Gastroesophageal sphincter (tissue), 4 donors: ENCODE results near the gene ATRAID. TPM values are rescaled to one million over a fixed set of nuclear protein-coding genes. Genes with fewer than 3 reads are reported as not detected.

Experiments
- ATAC-seq: fragments of 150-250 bp; one replicate; pipeline ENCODE4 v1.9.1; 2016; ENCODE audit warnings: mild to moderate bottlenecking, moderate library complexity
- H3K27ac ChIP-seq, 4 donors: fragments of 200-600 bp; sonication (generic) in 3 of 4; 1 replicate in 3 of 4; 2 replicates in 1 of 4; pipeline ENCODE4 v1.5.1; 2016 to 2019
- H3K27me3 ChIP-seq: fragments of 200-600 bp; sonication (generic); one replicate; pipeline ENCODE4 v1.5.1; 2019
- H3K36me3 ChIP-seq, 2 donors: fragments of 200-600 bp; sonication (generic); one replicate each; pipeline ENCODE4 v1.5.1; 2019; ENCODE audit warnings: control low read depth in 1 of 2
- H3K4me1 ChIP-seq, 3 donors: fragments of 200-600 bp; sonication (generic); 1 replicate in 2 of 3; 2 replicates in 1 of 3; pipeline ENCODE4 v1.5.1; 2016 to 2019; ENCODE audit warnings: control low read depth in 2 of 3
- H3K4me3 ChIP-seq, 2 donors: fragments of 200-600 bp; sonication (generic); one replicate each; pipeline ENCODE4 v1.5.1; 2019; ENCODE audit warnings: mild to moderate bottlenecking in 1 of 2, moderate library complexity in 1 of 2
- H3K9me3 ChIP-seq, 3 donors: fragments of 200-600 bp; sonication (generic); one replicate each; pipeline ENCODE4 v1.5.1; 2017 to 2019; ENCODE audit warnings: control low read depth in 2 of 3
- EP300 ChIP-seq: sonication (generic); formaldehyde crosslinking; IDR thresholded peaks from one replicate; pipeline ENCODE4 v1.6.1; 2017; ENCODE audit warnings: antibody characterized with exemption, mild to moderate bottlenecking
- POLR2A ChIP-seq, 2 donors: fragments of 450-650 bp; IDR thresholded peaks; one replicate each; pipeline ENCODE4 v1.6.1; 2017; ENCODE audit warnings: antibody characterized with exemption in 2 of 2, mild to moderate bottlenecking in 2 of 2, moderate library complexity in 1 of 2
- POLR2AphosphoS5 ChIP-seq: sonication (generic); formaldehyde crosslinking; IDR thresholded peaks from one replicate; pipeline ENCODE4 v1.6.1; 2017; ENCODE audit warnings: antibody characterized with exemption
- WGBS, 2 donors: methylation state at CpG; one replicate each; pipeline ENCODE4 v1.1.5; 2018; ENCODE audit warnings: low coverage in 1 of 2; 5-methylcytosine and 5-hydroxymethylcytosine counted together
- total RNA-seq, 4 donors: library from RNA; depleted of rRNA; stranded (reverse); fragments of >200 nt; gene quantifications; one replicate each; pipeline ENCODE4 v1.1.0, GENCODE V29; 2016
- TF ChIP-seq, protein P1 (sequence below), 4 experiments: fragments of 200-600 bp in 2 of 4; fragments of 450-650 bp in 2 of 4; sonication (generic) in 1 of 4; IDR thresholded peaks; one replicate each; pipeline ENCODE4 v1.5.1; 2017 to 2019; ENCODE audit warnings: antibody characterized with exemption in 4 of 4, mild to moderate bottlenecking in 2 of 4, moderate library complexity in 2 of 4

ATRAID gene
- total RNA-seq, 4 donors from 2014 or later = 124 to 147 (median 129) TPM

DNA sequence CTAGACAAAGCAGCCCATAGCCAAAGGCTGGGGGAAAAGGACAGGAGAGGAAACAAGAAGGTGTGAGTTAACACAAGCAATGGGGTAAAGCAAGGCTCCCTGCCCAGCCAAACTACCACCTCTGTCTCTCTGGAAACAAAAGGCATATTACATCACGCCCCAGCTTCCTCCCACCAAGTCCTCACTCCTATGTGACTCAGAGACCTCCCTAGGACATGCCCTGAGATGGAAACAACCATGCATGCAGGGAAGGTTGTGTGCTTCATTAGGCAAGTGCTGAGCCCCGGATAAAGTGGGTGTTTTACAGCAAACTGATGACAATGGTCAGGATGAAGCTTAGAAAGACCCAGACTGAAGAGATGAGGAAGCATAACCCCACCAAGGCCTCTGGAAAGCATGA is 9.0 kb upstream of the ATRAID start:
- H3K27ac ChIP-seq = no peak overlapping the region
- TF ChIP-seq, protein P1, sequence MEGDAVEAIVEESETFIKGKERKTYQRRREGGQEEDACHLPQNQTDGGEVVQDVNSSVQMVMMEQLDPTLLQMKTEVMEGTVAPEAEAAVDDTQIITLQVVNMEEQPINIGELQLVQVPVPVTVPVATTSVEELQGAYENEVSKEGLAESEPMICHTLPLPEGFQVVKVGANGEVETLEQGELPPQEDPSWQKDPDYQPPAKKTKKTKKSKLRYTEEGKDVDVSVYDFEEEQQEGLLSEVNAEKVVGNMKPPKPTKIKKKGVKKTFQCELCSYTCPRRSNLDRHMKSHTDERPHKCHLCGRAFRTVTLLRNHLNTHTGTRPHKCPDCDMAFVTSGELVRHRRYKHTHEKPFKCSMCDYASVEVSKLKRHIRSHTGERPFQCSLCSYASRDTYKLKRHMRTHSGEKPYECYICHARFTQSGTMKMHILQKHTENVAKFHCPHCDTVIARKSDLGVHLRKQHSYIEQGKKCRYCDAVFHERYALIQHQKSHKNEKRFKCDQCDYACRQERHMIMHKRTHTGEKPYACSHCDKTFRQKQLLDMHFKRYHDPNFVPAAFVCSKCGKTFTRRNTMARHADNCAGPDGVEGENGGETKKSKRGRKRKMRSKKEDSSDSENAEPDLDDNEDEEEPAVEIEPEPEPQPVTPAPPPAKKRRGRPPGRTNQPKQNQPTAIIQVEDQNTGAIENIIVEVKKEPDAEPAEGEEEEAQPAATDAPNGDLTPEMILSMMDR (IDR thresholded peaks at IDR 0.05) = no peak
- TF ChIP-seq POLR2A (IDR thresholded peaks at IDR 0.05) = no peak
- TF ChIP-seq EP300 = no peak
- TF ChIP-seq POLR2AphosphoS5 = no peak
- peaks cover 0 to 87% of the 10 kb centered on the region in 2 donors for H3K36me3 ChIP-seq
- H3K9me3 ChIP-seq = no peaks in the 10 kb centered on the region
- H3K27me3 ChIP-seq = no peaks in the 10 kb centered on the region
- H3K4me1 ChIP-seq = no peaks in the 10 kb centered on the region
- ATAC-seq = no peak
- WGBS, 2 donors = 85% methylated on average over 2 of the region's 2 CpGs; no CpG with 5 or more reads in 1 of the 2 donors
- no peak overlapping the region for H3K4me3 ChIP-seq

DNA sequence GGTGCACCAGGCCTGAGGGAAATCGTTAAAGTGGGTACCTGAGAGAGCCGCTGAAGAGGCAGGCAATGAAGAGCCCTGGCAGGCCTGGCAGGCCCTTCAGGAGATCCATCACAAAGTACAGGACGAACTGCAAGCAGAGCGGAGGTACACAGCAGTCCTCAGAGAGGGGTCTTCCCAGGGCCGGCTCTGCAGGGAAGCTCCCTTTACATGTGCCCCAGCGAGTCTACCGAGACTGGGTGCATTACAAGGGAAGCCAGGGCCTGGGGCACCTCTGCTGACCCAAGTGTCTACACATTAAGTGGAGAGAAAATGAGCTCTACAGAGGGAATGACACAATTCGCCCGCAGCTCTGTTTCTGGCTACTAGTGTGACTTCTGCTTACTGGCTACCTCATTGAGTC is 8.1 kb upstream of the ATRAID start:
- H3K36me3 ChIP-seq = peaks cover 0 to 96% of the 10 kb centered on the region in 2 donors
- no peak overlapping the region for H3K27ac ChIP-seq
- no peak overlapping the region for H3K4me3 ChIP-seq
- 92 to 100% methylated on average over 1 to 2 of the region's 9 CpGs for WGBS, 2 donors
- no peak for TF ChIP-seq POLR2AphosphoS5
- no peak for TF ChIP-seq POLR2A (IDR thresholded peaks at IDR 0.05)
- TF ChIP-seq, protein P1 (IDR thresholded peaks at IDR 0.05) = no peak
- no peak for TF ChIP-seq EP300
- ATAC-seq = no peak
- H3K4me1 ChIP-seq = no peaks in the 10 kb centered on the region
- no peaks in the 10 kb centered on the region for H3K27me3 ChIP-seq
- no peaks in the 10 kb centered on the region for H3K9me3 ChIP-seq

DNA sequence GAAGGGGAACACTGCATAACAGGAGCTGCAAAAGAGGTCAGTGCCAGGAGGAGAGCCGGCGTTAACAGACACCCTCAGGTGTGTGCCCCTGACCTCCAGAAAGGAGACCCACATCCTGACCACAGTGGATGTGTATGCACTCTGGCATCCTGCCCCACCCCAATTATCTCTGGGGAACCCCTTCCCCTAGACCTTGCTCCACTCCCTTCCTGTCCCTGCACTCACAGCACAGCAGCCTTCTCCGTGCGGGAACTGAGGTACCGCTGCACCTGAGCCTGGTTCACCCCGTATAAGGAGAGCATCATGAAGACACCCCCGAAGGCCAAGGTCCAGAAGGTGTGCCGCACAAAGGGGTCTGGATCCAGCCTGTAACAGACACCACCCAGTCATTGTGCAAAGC is 7.3 kb upstream of the ATRAID start:
- WGBS, 2 donors = 96% methylated on average over 5 of the region's 8 CpGs; no CpG with 5 or more reads in 1 of the 2 donors
- no peak overlapping the region for H3K4me3 ChIP-seq
- H3K9me3 ChIP-seq = no peaks in the 10 kb centered on the region
- ATAC-seq = no peak
- H3K27ac ChIP-seq = no peak overlapping the region
- peaks cover 0 to 96% of the 10 kb centered on the region in 2 donors for H3K36me3 ChIP-seq
- no peaks in the 10 kb centered on the region for H3K27me3 ChIP-seq
- TF ChIP-seq EP300 (no peak), POLR2AphosphoS5 (no peak), POLR2A (IDR thresholded peaks at IDR 0.05) (no peak)
- TF ChIP-seq, protein P1 (IDR thresholded peaks at IDR 0.05) = no peak
- no peaks in the 10 kb centered on the region for H3K4me1 ChIP-seq

DNA sequence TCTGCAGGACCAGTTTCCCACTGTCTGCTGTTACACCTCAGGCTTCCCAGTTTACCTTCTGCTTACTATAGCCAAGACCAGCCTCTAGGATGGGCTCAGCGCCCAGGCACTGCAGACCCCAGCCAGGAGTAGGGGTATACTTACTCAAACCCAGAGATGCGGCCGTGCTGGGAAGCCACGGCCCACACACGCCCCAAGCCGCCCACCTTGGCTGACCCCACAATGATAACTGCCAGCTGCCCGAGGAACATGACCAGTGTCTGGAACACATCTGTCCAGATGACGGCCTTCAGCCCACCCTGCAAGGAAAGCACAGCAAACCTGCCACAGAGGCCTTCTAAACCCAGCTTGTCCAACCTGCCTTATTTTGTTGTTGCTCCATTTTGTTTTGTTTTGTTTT is 6.6 kb upstream of the ATRAID start:
- H3K27ac ChIP-seq = no peak overlapping the region
- H3K4me3 ChIP-seq = no peak overlapping the region
- no peaks in the 10 kb centered on the region for H3K27me3 ChIP-seq
- ATAC-seq = no peak
- 67 to 68% methylated on average over 4 to 5 of the region's 8 CpGs for WGBS, 2 donors
- no peaks in the 10 kb centered on the region for H3K9me3 ChIP-seq
- H3K4me1 ChIP-seq = no peaks in the 10 kb centered on the region
- H3K36me3 ChIP-seq = peaks cover 0 to 94% of the 10 kb centered on the region in 2 donors
- TF ChIP-seq, protein P1 (IDR thresholded peaks at IDR 0.05) = no peak
- TF ChIP-seq EP300 = no peak

DNA sequence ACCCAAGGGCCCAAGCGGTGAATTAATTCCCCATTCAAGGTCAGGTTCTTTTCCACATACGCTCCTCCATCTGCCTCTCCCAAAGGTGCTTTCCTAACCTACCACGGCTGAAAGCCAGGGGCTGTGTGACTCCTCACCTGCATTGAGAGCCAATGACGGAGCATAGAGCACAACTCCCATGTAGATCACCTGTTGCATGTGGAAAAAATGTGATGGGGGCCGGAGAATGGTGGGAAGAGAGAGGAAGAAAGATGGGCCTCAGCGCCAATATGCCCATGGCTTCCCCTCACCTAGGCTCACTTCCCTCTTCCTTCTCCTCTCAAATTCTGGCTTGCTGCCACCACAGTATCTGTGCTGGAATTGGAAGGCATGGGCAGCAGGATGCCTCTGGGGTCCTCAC is 5.5 kb upstream of the ATRAID start:
- no peak for ATAC-seq
- no peaks in the 10 kb centered on the region for H3K27me3 ChIP-seq
- 90% methylated on average over 2 of the region's 6 CpGs; no CpG with 5 or more reads in 1 of the 2 donors for WGBS, 2 donors
- peaks cover 0 to 8% (median 0%) of the 10 kb centered on the region in 3 donors for H3K4me1 ChIP-seq
- no peak for TF ChIP-seq EP300
- TF ChIP-seq, protein P1 (IDR thresholded peaks at IDR 0.05) = no peak
- no peak for TF ChIP-seq POLR2AphosphoS5
- no peak for TF ChIP-seq POLR2A (IDR thresholded peaks at IDR 0.05)
- H3K4me3 ChIP-seq = no peak overlapping the region
- H3K36me3 ChIP-seq = peaks cover 0 to 83% of the 10 kb centered on the region in 2 donors
- no peak overlapping the region for H3K27ac ChIP-seq
- no peaks in the 10 kb centered on the region for H3K9me3 ChIP-seq
